ENCODE data around the gene CHEK1. TPM values are rescaled to one million over a fixed set of nuclear protein-coding genes. Genes with fewer than 3 reads are reported as not detected.

Gene CHEK1
- total and polyA plus RNA-seq, 2 of the 8 experiments (the other 6 are each of a cell fraction or from before 2014, with no cell fraction given) = 37.7 to 133 TPM

- H3K4me1 ChIP-seq (replicated peaks in 1 of 4; ENCODE audit: control insufficient read depth in 3 of 4, insufficient read depth in 4 of 4, low read length in 3 of 4) = peaks cover 0 to 5% (median 0%) of the 10 kb centered on the region in 4 experiments; a peak in 2 of 7 replicates
- H3K27me3 ChIP-seq (replicated peaks in 1 of 4; ENCODE audit: control insufficient read depth in 3 of 4, extremely low read depth in 1 of 4, insufficient read depth in 3 of 4, low read length in 3 of 4) = no peaks in the 10 kb centered on the region
- no peak overlapping the region for H4K91ac ChIP-seq (replicated peaks; ENCODE audit: insufficient read length, low read length)
- H3K18ac ChIP-seq (ENCODE audit: extremely low read depth, low read length) = no peak overlapping the region
- no peak overlapping the region for H2AFZ ChIP-seq (ENCODE audit: low read length)
- no peak overlapping the region for H3K27ac ChIP-seq (ENCODE audit: low read depth, low read length)
- no peak overlapping the region for H2AK5ac ChIP-seq (ENCODE audit: low read depth, low read length)
- H3K23me2 ChIP-seq (ENCODE audit: low read depth, low read length) = no peaks in the 10 kb centered on the region
- no peak overlapping the region for H3K56ac ChIP-seq (replicated peaks; ENCODE audit: insufficient read length, low read depth, low read length)
- DNase-seq (ENCODE audit: low read depth in 1 of 2, low spot score in 2 of 2) (no peak), FAIRE-seq (no peak)
- ChIA-PET CTCF (ENCODE audit: partially characterized antibody) (interaction anchor here (0.6 to 2.0 kb wide), 3 partner anchors 9 to 61 kb away, joined by 3 to 16 read pairs (median 3); partner anchors contain the start of gene ACRV1), POLR2A (ENCODE audit: partially characterized antibody) (interaction anchor here (1.0 kb wide), 1 partner anchor 14 kb away, joined by 3 read pairs; no protein-coding TSS in a partner anchor)
- H3K4ac ChIP-seq (replicated peaks; ENCODE audit: insufficient read length, low read depth, low read length) = no peak overlapping the region
- no peak overlapping the region for H2BK120ac ChIP-seq (replicated peaks; ENCODE audit: low read depth, low read length)
- H3K23ac ChIP-seq (ENCODE audit: insufficient read length) = no peak overlapping the region
- H3K9me3 ChIP-seq (ENCODE audit: insufficient read depth in 2 of 2, low read depth in 1 of 2, low read length in 1 of 2) = peaks cover 0 to 2% of the 10 kb centered on the region in 2 experiments; a peak in 2 of 4 replicates
- H2BK15ac ChIP-seq (ENCODE audit: low read length) = no peak overlapping the region
- no peaks in the 10 kb centered on the region for H3K79me1 ChIP-seq (ENCODE audit: low read depth, low read length)
- no peaks in the 10 kb centered on the region for H4K20me1 ChIP-seq (replicated peaks in 1 of 2; ENCODE audit: control insufficient read depth in 1 of 2, insufficient read depth in 2 of 2, low read length in 2 of 2)
- no peak overlapping the region for H4K5ac ChIP-seq (ENCODE audit: insufficient read length, low read depth, low read length)
- H3K4me2 ChIP-seq (ENCODE audit: insufficient read depth in 1 of 2, low read depth in 2 of 2, low read length in 2 of 2) = no peak overlapping the region
- H4K8ac ChIP-seq (ENCODE audit: extremely low read depth, insufficient read depth, low read length) = no peak overlapping the region
- no peak overlapping the region for H2BK5ac ChIP-seq (ENCODE audit: low read depth, low read length)
- H3K4me3 ChIP-seq (ENCODE audit: extremely low read depth in 1 of 4, insufficient read depth in 2 of 4, low read depth in 3 of 4, low read length in 4 of 4) = no peak overlapping the region
- no peak overlapping the region for H2BK20ac ChIP-seq (ENCODE audit: low read length)
- H3K14ac ChIP-seq (ENCODE audit: insufficient read length) = no peak overlapping the region
- no peak overlapping the region for H2BK12ac ChIP-seq (ENCODE audit: low read depth, low read length)
- H3K79me2 ChIP-seq (ENCODE audit: control insufficient read depth in 1 of 2, insufficient read depth in 2 of 2, low read length in 2 of 2) = no peaks in the 10 kb centered on the region
- H3K9ac ChIP-seq (replicated peaks in 1 of 4; ENCODE audit: extremely low read depth in 1 of 4, low read depth in 3 of 4, low read length in 3 of 4) = no peak overlapping the region
- peaks cover 0 to 11% (median 1%) of the 10 kb centered on the region in 4 experiments; a peak in 2 of 8 replicates for H3K36me3 ChIP-seq (ENCODE audit: control insufficient read depth in 2 of 4, insufficient read depth in 4 of 4, low read length in 3 of 4)
- WGBS, 2 experiments (ENCODE audit: extremely low coverage in 1 of 2, insufficient coverage in 1 of 2, insufficient read length in 1 of 2, insufficient replicate concordance in 2 of 2, low coverage in 1 of 2, low lambda C conversion rate in 2 of 2, missing lambda C conversion rate in 1 of 2) = 86% methylated on average over 3 of the region's 3 CpGs; no CpG with 5 or more reads in 1 of the 2 experiments
- no peak for TF ChIP-seq TBP (IDR thresholded peaks at IDR 0.05; ENCODE audit: low read depth, low read length)
- no peak for TF ChIP-seq EZH2 (IDR thresholded peaks at IDR 0.05; ENCODE audit: low read depth, low read length, severe bottlenecking)
- TF ChIP-seq RXRA (IDR thresholded peaks at IDR 0.05; ENCODE audit: insufficient read depth, low read depth, low read length) = no peak
- no peak for TF ChIP-seq FOSL1 (IDR thresholded peaks at IDR 0.05; ENCODE audit: insufficient read depth, low read depth, low read length)
- TF ChIP-seq SIRT6 (IDR thresholded peaks at IDR 0.05; ENCODE audit: low read length) = no peak
- TF ChIP-seq JUND (IDR thresholded peaks at IDR 0.05; ENCODE audit: low read length) = no peak
- TF ChIP-seq ATF3 (IDR thresholded peaks at IDR 0.05; ENCODE audit: insufficient read depth, low read depth, low read length) = no peak
- TF ChIP-seq HDAC6 (IDR thresholded peaks at IDR 0.05; ENCODE audit: low read depth, low read length) = no peak
- no peak for TF ChIP-seq EGR1 (IDR thresholded peaks at IDR 0.05; ENCODE audit: borderline replicate concordance, low read depth, low read length)
- TF ChIP-seq BCL11A (IDR thresholded peaks at IDR 0.05; ENCODE audit: low read depth in 2 of 2, low read length in 2 of 2) = no peak
- no peak for TF ChIP-seq RAD21 (IDR thresholded peaks at IDR 0.05 in 1 of 2, conservative IDR thresholded peaks at IDR 0.05 in 1 of 2; ENCODE audit: low read depth in 2 of 2, low read length in 2 of 2)
- no peak for TF ChIP-seq CTBP2 (IDR thresholded peaks at IDR 0.05; ENCODE audit: borderline replicate concordance, insufficient read depth, insufficient read length, low read length)
- TF ChIP-seq RBBP5 (IDR thresholded peaks at IDR 0.05; ENCODE audit: borderline replicate concordance, low read depth, low read length) = no peak
Measured at GRCh38 chr11:125688632-125689031, 63.7 kb downstream of the CHEK1 start.
